HG03558 (cell line): ENCODE measurements around the gene PDZD7.

Experiments used
- ATAC-seq: cut with Tn5 transposase; IDR thresholded peaks from one replicate; pipeline ENCODE4 v1.9.1; 2021; ENCODE audit warnings: moderate number of reproducible peaks; ENCODE audit not compliant: unreplicated experiment; ENCODE audit errors: extremely low read depth

The PDZD7 gene

DNA sequence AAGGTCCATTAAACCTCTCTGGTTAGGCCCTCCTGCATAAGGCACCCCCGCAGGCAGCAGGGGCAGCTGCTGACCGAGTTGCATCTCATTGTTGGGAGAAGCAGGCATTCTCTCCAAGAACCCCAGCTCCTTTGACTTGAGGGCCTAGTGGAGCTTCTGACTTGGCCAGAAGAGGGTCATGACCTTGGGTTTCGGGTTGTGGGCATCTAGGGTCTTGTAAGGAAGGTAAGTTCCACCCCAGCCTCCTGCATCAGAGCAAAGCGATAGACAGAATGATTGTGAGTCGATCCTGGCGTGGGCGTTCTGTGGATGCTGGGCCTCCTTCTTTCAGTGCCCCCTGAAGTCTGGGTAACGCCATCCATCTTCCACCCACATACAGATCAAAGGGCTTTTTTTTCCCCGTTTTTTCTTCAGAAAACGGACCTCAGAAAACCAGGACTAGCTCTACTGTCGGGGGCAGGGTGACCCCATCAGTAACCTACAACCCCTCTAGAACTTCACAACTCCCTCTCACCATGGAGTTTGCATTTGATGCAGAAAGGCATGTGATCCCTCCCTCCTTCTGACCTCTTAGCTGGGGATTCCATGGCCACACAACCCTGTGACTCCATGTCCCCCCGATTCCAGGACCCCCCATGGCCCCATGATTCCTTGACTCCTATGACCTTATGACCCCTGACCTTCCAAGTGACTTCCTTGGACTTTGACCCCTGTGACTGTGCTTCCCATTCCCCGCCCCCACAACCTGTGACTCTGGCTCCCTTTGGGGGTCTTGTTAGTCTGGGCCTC is 58.6 kb downstream of the PDZD7 start:
- ATAC-seq: no peak

GRCh38 chr10:100970914-100971811 is 59.8 kb downstream of the PDZD7 start:
- ATAC-seq: no peak

GRCh38 chr10:100970076-100970913 is 60.6 kb downstream of the PDZD7 start:
- ATAC-seq: no peak

DNA sequence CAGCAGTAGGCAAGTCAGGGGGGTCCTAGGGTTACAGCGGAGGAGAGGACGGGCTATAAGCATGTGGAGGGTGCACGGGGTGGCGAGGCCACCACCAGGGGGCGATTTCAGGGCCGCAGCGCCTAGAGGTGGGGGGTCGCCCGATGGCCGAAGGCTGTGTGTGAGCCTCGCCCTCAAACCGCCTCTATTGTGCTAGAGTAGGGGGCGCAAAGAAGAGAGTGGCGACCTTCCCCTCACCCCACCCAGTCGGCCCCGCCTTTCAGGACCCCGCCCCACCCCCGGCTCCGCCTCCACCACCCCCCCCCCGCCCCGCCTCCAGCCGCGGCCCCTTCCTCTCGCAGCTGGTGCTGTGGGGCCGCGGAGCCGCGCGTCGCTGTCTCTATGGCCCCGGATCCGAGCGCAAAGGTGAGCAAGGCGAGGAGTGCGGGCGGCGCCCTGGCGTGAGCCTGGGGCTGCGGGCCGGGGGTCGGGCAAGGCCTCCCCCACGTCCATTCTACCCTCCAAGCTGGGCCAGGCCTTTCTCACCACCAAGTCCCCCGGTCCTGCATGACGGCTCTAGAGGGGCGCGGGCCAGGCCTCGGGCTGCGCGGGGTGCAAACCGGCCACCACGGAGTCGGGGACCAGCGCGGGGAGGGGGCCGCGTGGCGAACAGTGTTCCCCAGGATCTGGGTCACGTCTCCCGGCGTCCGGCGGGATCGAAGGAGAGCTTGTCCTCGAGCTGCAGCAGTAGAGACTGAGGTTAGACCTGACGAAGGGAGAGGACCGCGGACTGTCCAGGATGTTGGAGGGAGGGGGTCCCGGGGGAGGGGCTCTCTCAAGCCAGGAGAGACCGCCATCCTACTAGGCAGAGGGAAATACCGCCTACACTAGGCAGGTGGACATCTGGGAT is 61.5 kb downstream of the PDZD7 start, which contains the start of gene SEMA4G:
SEMA4G (plus strand) TSS at position 318 of the 889 bp plus-strand sequence. CDS start 3,409 bp downstream, outside the sequence.
- ATAC-seq: no peak

DNA sequence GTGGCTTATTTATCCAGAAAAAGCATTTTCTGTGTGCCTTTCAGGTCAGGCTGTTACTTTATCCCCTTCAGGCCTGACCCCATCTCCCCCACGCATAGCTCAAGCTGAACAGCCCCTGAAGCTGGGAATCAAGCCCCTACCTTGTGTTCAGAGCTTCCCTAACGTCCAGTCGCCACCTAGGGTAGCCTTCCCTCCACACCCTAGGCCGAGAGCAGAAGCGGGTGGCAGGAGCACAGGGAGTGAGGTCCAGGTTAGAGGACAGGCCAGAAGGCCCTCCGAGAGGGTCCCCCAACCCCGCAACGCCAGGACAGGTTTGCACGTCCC is 62.1 kb downstream of the PDZD7 start:
- no peak for ATAC-seq

DNA sequence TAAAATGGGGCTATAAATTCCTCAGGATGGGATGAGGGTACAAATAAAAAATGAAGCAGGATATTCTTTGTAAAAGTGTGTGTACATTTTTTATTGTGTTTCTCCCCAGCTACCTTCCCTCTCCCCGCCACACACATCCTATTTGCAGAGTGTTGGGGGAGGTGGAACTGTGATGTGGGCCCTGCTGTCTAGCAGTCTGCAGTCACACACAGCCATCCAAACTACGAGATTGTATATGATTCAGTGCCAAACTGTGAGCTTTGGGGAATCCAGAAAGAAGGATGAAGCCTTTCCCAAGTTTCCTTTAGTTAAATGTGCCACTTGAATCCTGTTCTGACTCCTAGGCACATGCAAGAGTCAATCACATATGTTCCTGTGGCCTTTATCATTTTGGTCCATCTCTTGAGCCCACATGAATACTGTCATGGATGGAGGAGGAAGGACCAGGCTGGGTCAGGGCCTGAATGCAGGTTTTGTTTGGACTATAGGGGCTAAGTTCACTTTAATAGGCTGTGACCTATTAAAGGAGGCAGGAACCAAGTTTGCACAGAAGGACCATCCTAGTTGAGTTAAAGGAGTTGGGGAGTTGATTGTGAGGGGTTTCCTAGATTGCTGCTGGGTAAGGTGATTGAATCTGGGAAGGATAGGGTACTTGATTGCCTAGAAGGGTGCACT is 62.7 kb downstream of the PDZD7 start:
- ATAC-seq: no peak

DNA sequence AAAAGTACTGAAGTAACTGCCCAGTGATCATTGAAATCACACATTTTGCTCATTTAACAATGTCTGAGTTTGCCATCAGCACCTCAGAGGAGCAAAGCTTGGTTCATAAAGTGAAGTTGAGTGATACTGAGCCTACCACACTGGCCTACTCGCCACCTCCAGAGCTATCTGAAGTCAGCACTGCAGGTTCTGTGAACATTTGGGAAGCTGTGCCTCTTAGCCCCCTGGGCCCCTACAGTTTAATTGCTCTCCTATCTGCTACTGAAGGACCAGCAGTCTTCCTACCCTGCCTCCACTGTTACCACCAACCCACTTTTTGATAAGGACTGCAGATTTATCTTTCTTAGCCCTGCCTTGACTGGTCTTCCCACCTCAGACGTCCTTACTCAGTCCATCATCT is 63.6 kb downstream of the PDZD7 start:
- ATAC-seq: no peak

DNA sequence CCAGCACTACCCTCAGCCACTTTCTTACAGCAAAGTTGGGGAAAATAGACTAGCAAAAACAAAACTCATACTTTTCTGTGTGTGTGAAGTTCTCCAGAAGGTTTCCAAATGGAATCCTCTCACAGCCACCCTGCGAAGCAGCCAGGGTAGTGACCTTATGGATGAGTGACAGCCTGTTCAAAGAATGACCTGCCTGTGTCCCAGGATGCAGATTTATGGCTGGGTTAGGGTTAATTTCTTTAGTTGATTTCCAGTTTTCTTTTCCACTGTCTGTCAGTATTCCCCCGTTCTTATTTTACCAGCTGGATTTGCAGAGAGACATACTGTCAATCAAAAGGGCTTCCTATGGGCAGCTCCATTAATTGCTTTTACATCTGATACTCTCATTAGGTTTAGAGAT is 64.0 kb downstream of the PDZD7 start:
- ATAC-seq: no peak

DNA sequence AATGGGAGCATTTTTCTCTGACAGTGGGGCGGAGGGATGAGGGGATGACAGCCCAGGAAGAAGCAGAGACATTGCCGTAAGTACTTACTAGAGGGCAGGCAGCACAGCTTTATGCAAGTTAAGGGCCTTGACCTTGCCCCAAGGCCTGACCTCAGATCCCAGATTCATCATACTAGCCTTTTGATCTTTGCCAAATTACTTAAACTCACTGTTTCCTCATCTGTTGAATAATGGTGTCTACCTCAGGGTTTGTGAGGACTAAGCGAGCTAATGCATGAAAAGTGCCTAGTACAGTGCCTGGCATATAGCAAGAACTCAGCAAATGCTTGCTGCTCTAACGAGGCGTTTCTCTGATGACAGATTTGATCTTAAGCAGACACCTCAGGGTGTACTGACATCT is 65.1 kb downstream of the PDZD7 start:
- ATAC-seq: no peak

- no peak for ATAC-seq
Measured at GRCh38 chr10:100963826-100964225, 67.1 kb downstream of the PDZD7 start.

- no peak for ATAC-seq
Measured at GRCh38 chr10:100962351-100963080, 68.4 kb downstream of the PDZD7 start.

DNA sequence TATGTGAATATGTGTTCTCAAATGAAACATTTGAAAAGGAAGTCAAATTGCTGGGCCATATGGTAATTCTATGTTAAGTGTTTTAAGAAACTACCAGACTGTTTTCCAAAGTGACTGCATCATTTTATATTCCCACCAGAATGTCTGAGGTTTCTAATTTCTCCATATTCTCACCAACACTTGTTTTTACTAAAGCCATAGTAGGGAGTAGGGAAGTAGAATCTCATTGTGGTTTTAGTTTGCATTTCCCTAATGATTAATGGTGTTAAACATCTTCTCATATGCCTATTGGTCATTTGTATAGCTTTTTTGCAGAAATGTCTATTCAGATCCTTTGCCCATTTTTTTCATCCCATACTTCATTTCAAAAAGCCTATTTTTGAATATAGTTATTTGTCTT is 70.7 kb downstream of the PDZD7 start:
- no peak for ATAC-seq
